IMR-90 (cell line): ENCODE measurements around the gene GSK3B. TPM values are rescaled to one million over a fixed set of nuclear protein-coding genes. Genes with fewer than 3 reads are reported as not detected.
"Not testable (repeated sequence)": the region's sequence is repeated elsewhere in the genome, so short reads cannot be mapped to it uniquely, and the experiment has no call there.

ENCODE experiments used
- ATAC-seq: fragments of 200-7000 bp; cut with Tn5 transposase; 2 replicates; pipeline ENCODE4 v1.9.1; 2020; ENCODE audit warnings: low read depth, mild to moderate bottlenecking, moderate library complexity
- BruUV-seq: library from RNA; stranded (reverse); fragments of 400-500 nt; replicated peaks from 2 replicates; lab custom pipeline; 2021; lab: Mats Ljungman, UMichigan
- CTCF ChIA-PET: fragments of 300-600 bp; formaldehyde crosslinking; extraction: SDS; loops from one replicate; lab custom pipeline; 2021; ENCODE audit warnings: antibody characterized with exemption; lab: Yijun Ruan, JAX
- POLR2A ChIA-PET: fragments of 300-600 bp; sonication (Branson Sonifier 250); formaldehyde crosslinking; loops from one replicate; lab custom pipeline; 2022; ENCODE audit warnings: antibody characterized with exemption; ENCODE audit not compliant: unreplicated experiment; lab: Charles Lee
- DNase-seq: peaks from one replicate; pipeline ENCODE4 v3.0.0; 2013
- H2AFZ ChIP-seq: replicated peaks from 2 replicates; pipeline ENCODE3; 2013; ENCODE audit warnings: low read length, mild to moderate bottlenecking; ENCODE audit not compliant: poor library complexity
- H2AK5ac ChIP-seq: 2 replicates; pipeline ENCODE4 v1.6.1; 2013; ENCODE audit warnings: low read depth, low read length, inconsistent platforms
- H2AK9ac ChIP-seq: replicated peaks from 2 replicates; pipeline ENCODE3; 2013; ENCODE audit warnings: mild to moderate bottlenecking, low read depth, low read length, moderate library complexity; ENCODE audit not compliant: poor library complexity
- H2BK120ac ChIP-seq: 2 replicates; pipeline ENCODE4 v1.6.1; 2013; ENCODE audit warnings: low read depth, low read length, inconsistent platforms
- H2BK15ac ChIP-seq: 3 replicates; pipeline ENCODE4 v1.6.1; 2013; ENCODE audit warnings: low read depth, low read length, inconsistent platforms
- H2BK20ac ChIP-seq: 2 replicates; pipeline ENCODE4 v1.6.1; 2013; ENCODE audit warnings: low read depth, mild to moderate bottlenecking, inconsistent platforms, low read length, moderate library complexity
- H2BK5ac ChIP-seq: 2 replicates; pipeline ENCODE4 v1.6.1; 2013; ENCODE audit warnings: mild to moderate bottlenecking, low read depth, low read length, inconsistent platforms; ENCODE audit not compliant: poor library complexity, severe bottlenecking
- H3K14ac ChIP-seq: replicated peaks from 2 replicates; pipeline ENCODE4 v1.6.1; 2013; ENCODE audit warnings: low read depth, low read length, inconsistent platforms
- H3K18ac ChIP-seq: 2 replicates; pipeline ENCODE4 v1.6.1; 2013; ENCODE audit warnings: low read depth, low read length, control low read depth
- H3K23ac ChIP-seq: 2 replicates; pipeline ENCODE4 v1.6.1; 2013; ENCODE audit warnings: low read depth, low read length, inconsistent platforms
- H3K27ac ChIP-seq: 2 replicates; pipeline ENCODE4 v1.5.1; 2013; ENCODE audit warnings: mild to moderate bottlenecking, control low read depth, low read length; ENCODE audit not compliant: insufficient read depth
- H3K27me3 ChIP-seq: 2 replicates; pipeline ENCODE4 v1.6.1; 2013; ENCODE audit warnings: low read length; ENCODE audit not compliant: control insufficient read depth, insufficient read depth
- H3K36me3 ChIP-seq: 2 replicates; pipeline ENCODE4 v1.6.1; 2013; ENCODE audit warnings: low read length, mixed read lengths; ENCODE audit not compliant: control insufficient read depth, insufficient read depth
- H3K4ac ChIP-seq: 2 replicates; pipeline ENCODE4 v1.6.1; 2013; ENCODE audit warnings: low read depth, low read length, inconsistent platforms
- H3K4me1 ChIP-seq: 2 replicates; pipeline ENCODE4 v1.6.1; 2013; ENCODE audit warnings: low read length, mixed read lengths; ENCODE audit not compliant: control insufficient read depth, insufficient read depth
- H3K4me2 ChIP-seq: 2 replicates; pipeline ENCODE4 v1.6.1; 2013; ENCODE audit warnings: low read depth, mild to moderate bottlenecking, control low read depth, low read length, moderate library complexity
- H3K4me3 ChIP-seq: 2 replicates; pipeline ENCODE4 v1.5.1; 2013; ENCODE audit warnings: low read depth, mild to moderate bottlenecking, control low read depth, low read length, moderate library complexity; ENCODE audit not compliant: insufficient read depth
- H3K56ac ChIP-seq: 2 replicates; pipeline ENCODE4 v1.6.1; 2013; ENCODE audit warnings: low read length, inconsistent platforms; ENCODE audit not compliant: insufficient read depth; ENCODE audit errors: extremely low read depth
- H3K79me1 ChIP-seq, 2 experiments: 2 replicates each; pipeline ENCODE4 v1.6.1; 2013; ENCODE audit warnings: low read length in 2 of 2, inconsistent platforms in 1 of 2, low read depth in 1 of 2
- H3K9ac ChIP-seq: 2 replicates; pipeline ENCODE4 v1.6.1; 2013; ENCODE audit warnings: low read depth, low read length, control low read depth
- H3K9me1 ChIP-seq: 2 replicates; pipeline ENCODE4 v1.6.1; 2013; ENCODE audit warnings: low read length, inconsistent platforms; ENCODE audit not compliant: insufficient read depth
- H3K9me3 ChIP-seq: 2 replicates; pipeline ENCODE4 v1.6.1; 2013; ENCODE audit warnings: low read length; ENCODE audit not compliant: control insufficient read depth, insufficient read depth
- H4K20me1 ChIP-seq: 2 replicates; pipeline ENCODE4 v1.6.1; 2013; ENCODE audit warnings: low read length, inconsistent platforms; ENCODE audit not compliant: insufficient read depth
- H4K5ac ChIP-seq: 2 replicates; pipeline ENCODE4 v1.6.1; 2013; ENCODE audit warnings: mild to moderate bottlenecking, low read depth, low read length, control low read depth
- H4K8ac ChIP-seq, 2 experiments: 2 replicates each; pipeline ENCODE4 v1.6.1; 2013; ENCODE audit warnings: low read depth in 2 of 2, low read length in 2 of 2, control low read depth in 1 of 2, inconsistent platforms in 1 of 2
- H4K91ac ChIP-seq: 2 replicates; pipeline ENCODE4 v1.6.1; 2013; ENCODE audit warnings: low read depth, low read length, inconsistent platforms; ENCODE audit not compliant: insufficient read depth
- WGBS, 2 experiments: methylation state at CpG; one replicate each; pipeline versions ENCODE4 v1.1.5 to v1.1.7; 2013; ENCODE audit warnings: missing lambda C conversion rate in 2 of 2; ENCODE audit not compliant: insufficient read length in 1 of 2; ENCODE audit errors: extremely low coverage in 2 of 2; 5-methylcytosine and 5-hydroxymethylcytosine counted together
- dilution Hi-C: fragments of 300-500 bp; cut with HindIII; formaldehyde crosslinking; loops from one replicate; pipeline ENCODE4 v1.14.3; 2018; ENCODE audit warnings: low sequenced_read_pairs; ENCODE audit not compliant: unreplicated experiment
- in situ Hi-C: fragments of 300-500 bp; cut with MboI; formaldehyde crosslinking; loops from 3 replicates; pipeline ENCODE4 v1.14.3; 2019; ENCODE audit warnings: low sequenced_read_pairs, inconsistent platforms, mixed read lengths
- intact Hi-C: fragments of 100-400 bp; cut with micrococcal nuclease; formaldehyde crosslinking; loops from 2 replicates; pipeline ENCODE4 v1.10.0; 2022
- polyA plus RNA-seq, 3 experiments: library from polyadenylated mRNA; depleted of rRNA; stranded (reverse); fragments of >200 nt; gene quantifications; 2 replicates each; pipeline ENCODE4 v1.2.3, GENCODE V29; 2012; ENCODE audit warnings: low replicate concordance in 1 of 3
- total RNA-seq: library from RNA; depleted of rRNA; stranded (reverse); fragments of >200 nt; gene quantifications from 2 replicates; pipeline ENCODE4 v1.2.3, GENCODE V29; 2012

Gene GSK3B
- total and polyA plus RNA-seq, 2 of the 4 experiments (the other 2 are of a cell fraction): 19.2 to 33.2 TPM

- H2BK120ac ChIP-seq, H3K4me1 ChIP-seq, H4K8ac ChIP-seq, BruUV-seq, H3K4ac ChIP-seq, in situ Hi-C loops, H2AK5ac ChIP-seq, H3K56ac ChIP-seq, H3K9me1 ChIP-seq, H3K9me3 ChIP-seq, dilution Hi-C loops, H3K27ac ChIP-seq, ATAC-seq, H2BK5ac ChIP-seq, H3K4me2 ChIP-seq, intact Hi-C loops, H3K4me3 ChIP-seq, H3K27me3 ChIP-seq, POLR2A ChIA-PET, H3K14ac ChIP-seq, H3K36me3 ChIP-seq, CTCF ChIA-PET, H2AFZ ChIP-seq, H2BK20ac ChIP-seq, H4K91ac ChIP-seq, H3K18ac ChIP-seq, H2AK9ac ChIP-seq, H4K5ac ChIP-seq, H3K23ac ChIP-seq, DNase-seq, H3K9ac ChIP-seq, H2BK15ac ChIP-seq: not testable (repeated sequence)
- Histone ChIP-seq H4K20me1 (peaks cover 53% of the 10 kb centered on the region), H3K79me1 (peaks cover 9 to 43% of the 10 kb centered on the region in 2 experiments)
- WGBS, 2 experiments: 100% methylated on average over 2 of the region's 4 CpGs; no CpG with 5 or more reads in 1 of the 2 experiments
Observed at GRCh38 chr3:119986812-119987211, 107.4 kb downstream of the GSK3B start.
